Measurements from ENCODE around the gene BCAS3. TPM values are rescaled to one million over a fixed set of nuclear protein-coding genes. Genes with fewer than 3 reads are reported as not detected.
A peak's percentile ranks its signal among the peaks of the same experiment; 100 is the strongest.

The BCAS3 gene
- total and polyA plus RNA-seq, 12 donors, result 6.1 to 21.8 (median 17.2) TPM

GRCh38 chr17:61309362-61310256, 632.0 kb downstream of the BCAS3 start:
- intact Hi-C loops (cut with DNase I), result no loop called here
- Histone ChIP-seq H3K27ac (peak overlapping the region in 3 of 10 donors; percentile 25 to 42 (median 40)), H3K36me3 (no peaks in the 10 kb centered on the region), H3K4me3 (no peak overlapping the region), H3K9me3 (no peaks in the 10 kb centered on the region), H3K4me1 (peaks cover 5 to 24% (median 19%) of the 10 kb centered on the region in 9 donors), H3K27me3 (no peaks in the 10 kb centered on the region)
- ATAC-seq, result no peak
- 87 to 90% methylated on average over 13 of the region's 13 CpGs for WGBS, 2 donors
- TF ChIP-seq CTCF (IDR thresholded peaks at IDR 0.05), result no peak
- DNase-seq, result no peak

- 94 to 97% methylated on average over 6 of the region's 6 CpGs for WGBS, 2 donors
- no peak overlapping the region for H3K27ac ChIP-seq
- peaks cover 9 to 33% (median 27%) of the 10 kb centered on the region in 9 donors for H3K4me1 ChIP-seq
- H3K4me3 ChIP-seq, result no peak overlapping the region
- H3K27me3 ChIP-seq, result no peaks in the 10 kb centered on the region
- intact Hi-C loops (cut with DNase I), result no loop called here
- no peak for TF ChIP-seq CTCF (IDR thresholded peaks at IDR 0.05)
- ATAC-seq (no peak), DNase-seq (no peak)
- no peaks in the 10 kb centered on the region for H3K9me3 ChIP-seq
- no peaks in the 10 kb centered on the region for H3K36me3 ChIP-seq
Observed at GRCh38 chr17:61310590-61310989, 632.9 kb downstream of the BCAS3 start.

- DNase-seq (no peak), ATAC-seq (no peak)
- Histone ChIP-seq H3K27me3 (no peaks in the 10 kb centered on the region), H3K9me3 (no peaks in the 10 kb centered on the region), H3K27ac (peak overlapping the region; percentile 51 to 79 (median 66)), H3K4me3 (no peak overlapping the region), H3K4me1 (peaks cover 9 to 34% (median 27%) of the 10 kb centered on the region in 9 donors), H3K36me3 (no peaks in the 10 kb centered on the region)
- 82 to 87% methylated on average over 15 of the region's 15 CpGs for WGBS, 2 donors
- intact Hi-C loops (cut with DNase I), result no loop called here
- no peak for TF ChIP-seq CTCF (IDR thresholded peaks at IDR 0.05)
Observed at GRCh38 chr17:61312406-61313295, 635.0 kb downstream of the BCAS3 start.

Data from heart right ventricle (tissue), 16 donors.